ENCODE data around the gene ZRANB2. TPM values are rescaled to one million over a fixed set of nuclear protein-coding genes. Genes with fewer than 3 reads are reported as not detected.

Gene ZRANB2
- total and polyA plus RNA-seq, 12 donors: 17.9 to 100.0 (median 50.8) TPM

GRCh38 chr1:71044833-71045232 is 36.0 kb downstream of the ZRANB2 start:
- DNase-seq: no peak
- H3K27me3 ChIP-seq: peaks cover 23% of the 10 kb centered on the region
- no peak overlapping the region for H3K27ac ChIP-seq
- no peaks in the 10 kb centered on the region for H3K9me3 ChIP-seq (replicated peaks in 1 of 3)
- no peaks in the 10 kb centered on the region for H3K36me3 ChIP-seq (replicated peaks in 1 of 2)
- H3K4me3 ChIP-seq: no peak overlapping the region
- intact Hi-C loops (cut with DNase I): loop anchor here (5.0 to 10.0 kb wide), 2 partner anchors 180 to 358 kb away; no protein-coding TSS in a partner anchor
- TF ChIP-seq, protein P1, sequence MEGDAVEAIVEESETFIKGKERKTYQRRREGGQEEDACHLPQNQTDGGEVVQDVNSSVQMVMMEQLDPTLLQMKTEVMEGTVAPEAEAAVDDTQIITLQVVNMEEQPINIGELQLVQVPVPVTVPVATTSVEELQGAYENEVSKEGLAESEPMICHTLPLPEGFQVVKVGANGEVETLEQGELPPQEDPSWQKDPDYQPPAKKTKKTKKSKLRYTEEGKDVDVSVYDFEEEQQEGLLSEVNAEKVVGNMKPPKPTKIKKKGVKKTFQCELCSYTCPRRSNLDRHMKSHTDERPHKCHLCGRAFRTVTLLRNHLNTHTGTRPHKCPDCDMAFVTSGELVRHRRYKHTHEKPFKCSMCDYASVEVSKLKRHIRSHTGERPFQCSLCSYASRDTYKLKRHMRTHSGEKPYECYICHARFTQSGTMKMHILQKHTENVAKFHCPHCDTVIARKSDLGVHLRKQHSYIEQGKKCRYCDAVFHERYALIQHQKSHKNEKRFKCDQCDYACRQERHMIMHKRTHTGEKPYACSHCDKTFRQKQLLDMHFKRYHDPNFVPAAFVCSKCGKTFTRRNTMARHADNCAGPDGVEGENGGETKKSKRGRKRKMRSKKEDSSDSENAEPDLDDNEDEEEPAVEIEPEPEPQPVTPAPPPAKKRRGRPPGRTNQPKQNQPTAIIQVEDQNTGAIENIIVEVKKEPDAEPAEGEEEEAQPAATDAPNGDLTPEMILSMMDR (IDR thresholded peaks at IDR 0.05): no peak
- TF ChIP-seq POLR2A (IDR thresholded peaks at IDR 0.05): no peak
- WGBS, 4 donors: 83 to 100% (median 88%) methylated on average over 1 of the region's 1 CpG
- H3K4me1 ChIP-seq (replicated peaks in 1 of 2): peaks cover 12 to 13% of the 10 kb centered on the region in 2 donors

- Histone ChIP-seq H3K36me3 (replicated peaks in 1 of 2) (no peaks in the 10 kb centered on the region), H3K4me3 (no peak overlapping the region), H3K9me3 (replicated peaks in 1 of 3) (no peaks in the 10 kb centered on the region), H3K27me3 (peaks cover 19% of the 10 kb centered on the region), H3K4me1 (replicated peaks in 1 of 2) (peaks cover 12% of the 10 kb centered on the region in 2 donors), H3K27ac (no peak overlapping the region)
- intact Hi-C loops (cut with DNase I): loop anchor here in 1 of 2 donors (10.0 kb wide), 1 partner anchor 178 kb away; no protein-coding TSS in a partner anchor
- DNase-seq: no peak
- no peak for TF ChIP-seq POLR2A (IDR thresholded peaks at IDR 0.05)
- TF ChIP-seq, protein P1 (IDR thresholded peaks at IDR 0.05): no peak
Observed at GRCh38 chr1:71043065-71043464, 37.8 kb downstream of the ZRANB2 start.

GRCh38 chr1:71041806-71042205 is 39.0 kb downstream of the ZRANB2 start:
- Histone ChIP-seq H3K4me3 (no peak overlapping the region), H3K9me3 (replicated peaks in 1 of 3) (no peaks in the 10 kb centered on the region), H3K36me3 (replicated peaks in 1 of 2) (no peaks in the 10 kb centered on the region), H3K27me3 (peaks cover 6% of the 10 kb centered on the region), H3K4me1 (replicated peaks in 1 of 2) (peaks cover 1 to 3% of the 10 kb centered on the region in 2 donors), H3K27ac (no peak overlapping the region)
- TF ChIP-seq, protein P1 (IDR thresholded peaks at IDR 0.05): no peak
- TF ChIP-seq POLR2A (IDR thresholded peaks at IDR 0.05): no peak
- DNase-seq: no peak
- 65 to 80% (median 79%) methylated on average over 2 of the region's 2 CpGs for WGBS, 4 donors
- intact Hi-C loops (cut with DNase I): loop anchor here in 1 of 2 donors (10.0 kb wide), 1 partner anchor 177 kb away; no protein-coding TSS in a partner anchor

DNA sequence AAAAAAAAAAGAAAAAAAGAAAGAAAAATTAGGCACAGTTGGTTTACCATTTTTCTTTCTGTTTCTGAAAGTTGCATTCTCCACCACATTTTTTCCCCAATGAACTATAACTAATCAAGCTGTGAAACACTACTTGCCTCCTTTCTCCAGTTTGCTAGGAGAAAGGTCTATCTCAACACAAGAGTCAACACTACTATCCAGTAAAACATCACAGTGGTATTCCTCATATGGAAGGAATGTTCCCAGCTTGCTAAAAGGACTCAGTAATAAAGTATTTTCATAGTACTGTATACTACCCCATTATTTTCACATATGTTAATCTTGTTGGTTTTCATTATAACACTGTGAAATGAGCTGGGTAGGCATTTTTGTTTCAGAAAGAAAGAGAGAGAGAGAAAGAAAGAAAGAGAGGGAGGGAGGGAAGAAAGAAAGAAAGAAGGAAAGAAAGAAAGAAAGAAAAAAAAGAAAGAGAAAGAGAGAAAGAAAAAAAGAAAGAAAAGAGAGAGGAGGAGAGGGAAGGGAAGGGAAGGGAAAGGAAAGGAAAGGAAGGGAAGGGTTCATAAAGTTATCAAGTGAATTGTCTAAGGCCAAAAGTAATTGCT is 41.1 kb downstream of the ZRANB2 start:
- Histone ChIP-seq H3K4me1 (replicated peaks in 1 of 2) (no peaks in the 10 kb centered on the region), H3K27me3 (no peaks in the 10 kb centered on the region), H3K4me3 (no peak overlapping the region), H3K9me3 (replicated peaks in 1 of 3) (no peaks in the 10 kb centered on the region), H3K27ac (no peak overlapping the region), H3K36me3 (replicated peaks in 1 of 2) (no peaks in the 10 kb centered on the region)
- no peak for TF ChIP-seq POLR2A (IDR thresholded peaks at IDR 0.05)
- TF ChIP-seq, protein P1 (IDR thresholded peaks at IDR 0.05): no peak
- DNase-seq: no peak
- intact Hi-C loops (cut with DNase I): loop anchor here in 1 of 2 donors (10.0 kb wide), 1 partner anchor 175 kb away; no protein-coding TSS in a partner anchor
